ENCODE results near the gene USP2.

USP2 gene

DNA sequence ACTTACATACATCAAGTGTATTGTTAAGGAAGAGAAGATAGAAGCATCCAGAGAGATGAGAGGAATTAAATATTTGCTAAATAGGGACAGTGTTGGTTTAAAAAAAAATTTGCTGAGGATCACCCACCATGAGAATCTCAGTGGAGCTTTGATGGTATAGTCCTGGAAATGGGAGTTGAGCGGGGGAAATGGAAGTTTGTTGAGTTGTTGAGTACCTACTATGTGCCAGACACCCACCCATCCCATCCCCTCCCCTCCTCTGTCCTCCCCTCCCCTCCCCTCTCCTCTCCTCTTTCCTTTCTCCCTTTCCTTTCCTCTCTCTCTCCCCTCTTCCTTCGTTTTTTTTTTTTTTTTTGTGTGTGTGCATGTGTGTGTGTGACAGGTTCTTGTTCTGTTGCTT lies 30.3 kb downstream of the USP2 start:
- no peaks in the 10 kb centered on the region for H3K27me3 ChIP-seq (ENCODE audit: control insufficient read depth, insufficient read depth, low read length)
- H3K27ac ChIP-seq (ENCODE audit: low read depth, low read length), result no peak overlapping the region
- H3K4me1 ChIP-seq (ENCODE audit: control insufficient read depth, insufficient read depth, low read length), result no peaks in the 10 kb centered on the region
- H3K4me3 ChIP-seq (ENCODE audit: low read length), result no peak overlapping the region
- H3K9ac ChIP-seq (ENCODE audit: low read length), result no peak overlapping the region
- no peaks in the 10 kb centered on the region for H3K36me3 ChIP-seq (ENCODE audit: control insufficient read depth, insufficient read depth, low read length)

DNA sequence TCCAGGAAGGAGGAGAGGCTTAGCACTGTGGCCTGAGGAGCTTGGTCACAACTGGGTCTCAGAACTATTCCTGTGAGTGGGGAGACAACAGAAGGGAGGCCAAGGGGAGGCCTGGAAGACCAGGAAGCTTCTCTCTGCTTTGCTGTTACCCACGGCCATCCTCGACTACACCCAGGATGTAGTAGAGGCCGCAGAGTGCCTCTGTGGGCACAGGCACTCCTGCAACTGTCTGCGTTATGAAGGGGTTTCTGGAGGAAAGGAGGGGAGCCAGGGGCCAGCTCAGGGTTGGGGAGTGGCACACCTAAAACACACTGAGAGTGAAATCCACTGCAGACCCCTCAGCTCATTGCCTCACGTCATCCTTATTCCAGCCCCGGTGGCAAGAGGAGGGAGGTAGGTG lies 31.2 kb downstream of the USP2 start:
- Histone ChIP-seq H3K36me3 (ENCODE audit: control insufficient read depth, insufficient read depth, low read length) (no peaks in the 10 kb centered on the region), H3K9ac (ENCODE audit: low read length) (no peak overlapping the region), H3K27me3 (ENCODE audit: control insufficient read depth, insufficient read depth, low read length) (no peaks in the 10 kb centered on the region), H3K4me1 (ENCODE audit: control insufficient read depth, insufficient read depth, low read length) (no peaks in the 10 kb centered on the region), H3K4me3 (ENCODE audit: low read length) (no peak overlapping the region), H3K27ac (ENCODE audit: low read depth, low read length) (no peak overlapping the region)

DNA sequence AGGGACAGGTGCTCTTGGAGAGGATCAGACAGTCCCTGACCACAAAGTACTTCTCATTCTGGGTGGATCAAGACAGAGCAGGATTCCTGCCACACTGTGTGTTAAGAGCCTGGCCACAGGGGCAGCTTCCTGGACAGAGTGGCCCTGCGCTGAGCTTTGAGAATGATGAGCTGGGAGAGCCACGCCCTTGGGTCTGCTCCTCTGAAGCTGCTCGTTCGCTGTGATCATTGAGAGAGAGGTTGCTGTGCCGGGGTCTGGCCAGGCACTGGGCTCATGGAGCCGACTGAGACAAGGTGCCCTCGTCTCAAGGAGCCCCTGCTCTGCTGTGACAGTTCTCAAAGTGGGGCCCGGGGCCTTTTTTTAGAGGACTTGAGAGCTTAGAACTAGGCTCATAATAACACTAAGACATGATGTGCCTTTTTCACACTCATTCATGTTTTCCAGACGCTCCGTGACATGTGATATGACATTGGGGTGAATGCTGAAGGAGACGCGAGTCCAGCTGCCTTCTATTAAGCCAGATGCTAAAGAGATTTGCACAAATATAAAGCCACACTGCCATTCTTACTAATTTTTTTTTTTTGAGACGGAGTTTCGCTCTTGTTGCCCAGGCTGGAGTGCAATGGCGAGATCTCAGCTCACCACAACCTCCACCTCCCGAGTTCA lies 33.4 kb downstream of the USP2 start:
- Histone ChIP-seq H3K4me3 (ENCODE audit: low read length) (no peak overlapping the region), H3K9ac (ENCODE audit: low read length) (no peak overlapping the region), H3K27ac (ENCODE audit: low read depth, low read length) (no peak overlapping the region), H3K27me3 (ENCODE audit: control insufficient read depth, insufficient read depth, low read length) (peaks cover 8% of the 10 kb centered on the region), H3K36me3 (ENCODE audit: control insufficient read depth, insufficient read depth, low read length) (no peaks in the 10 kb centered on the region), H3K4me1 (ENCODE audit: control insufficient read depth, insufficient read depth, low read length) (no peaks in the 10 kb centered on the region)

DNA sequence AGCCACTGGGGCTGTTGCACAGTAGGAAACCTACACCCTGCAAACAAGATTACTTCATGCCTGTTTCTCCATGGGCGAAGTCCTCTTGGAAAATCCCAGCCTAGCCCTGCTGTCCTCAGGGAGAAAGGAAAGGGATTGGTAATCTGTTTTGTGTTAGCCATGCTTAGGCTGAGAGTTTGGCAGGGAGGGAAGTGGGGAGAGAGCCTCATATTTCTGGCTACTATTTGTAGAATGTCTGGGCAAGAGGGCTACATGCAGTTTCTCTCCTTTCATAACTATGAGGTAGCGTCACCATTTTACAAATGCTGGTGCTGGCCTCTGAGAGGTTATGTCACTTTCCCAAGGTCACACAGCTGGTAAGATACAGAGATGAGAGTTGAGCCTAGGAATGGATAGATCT lies 34.2 kb downstream of the USP2 start:
- Histone ChIP-seq H3K4me3 (ENCODE audit: low read length) (no peak overlapping the region), H3K4me1 (ENCODE audit: control insufficient read depth, insufficient read depth, low read length) (no peaks in the 10 kb centered on the region), H3K9ac (ENCODE audit: low read length) (no peak overlapping the region), H3K27ac (ENCODE audit: low read depth, low read length) (no peak overlapping the region), H3K27me3 (ENCODE audit: control insufficient read depth, insufficient read depth, low read length) (peaks cover 8% of the 10 kb centered on the region), H3K36me3 (ENCODE audit: control insufficient read depth, insufficient read depth, low read length) (no peaks in the 10 kb centered on the region)

DNA sequence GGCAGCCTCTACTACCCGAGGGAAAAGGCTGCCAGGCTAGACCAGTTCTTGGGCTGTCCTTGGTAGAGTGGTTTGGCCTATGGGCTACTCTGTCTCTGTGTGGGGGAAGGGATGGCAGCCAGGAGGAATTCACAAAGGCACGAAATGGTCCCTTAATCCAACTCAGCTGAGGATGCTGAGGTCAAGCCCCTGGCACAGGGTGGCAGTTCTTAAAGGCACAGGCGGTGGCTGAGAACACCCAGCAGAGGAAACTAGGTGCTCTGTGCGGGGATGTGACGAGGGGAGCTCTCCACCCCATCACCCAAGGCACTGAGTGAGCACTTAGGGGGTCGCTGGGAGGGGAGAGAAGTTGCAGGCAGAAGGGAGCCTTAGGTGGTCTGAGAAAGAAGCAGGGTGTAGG lies 34.9 kb downstream of the USP2 start, which contains the start of gene MFRP:
Gene MFRP, minus strand, starts transcription at position 101 of the 400 bp plus-strand sequence. CDS start 192 bp downstream, outside the sequence.
- peaks cover 8% of the 10 kb centered on the region for H3K27me3 ChIP-seq (ENCODE audit: control insufficient read depth, insufficient read depth, low read length)

DNA sequence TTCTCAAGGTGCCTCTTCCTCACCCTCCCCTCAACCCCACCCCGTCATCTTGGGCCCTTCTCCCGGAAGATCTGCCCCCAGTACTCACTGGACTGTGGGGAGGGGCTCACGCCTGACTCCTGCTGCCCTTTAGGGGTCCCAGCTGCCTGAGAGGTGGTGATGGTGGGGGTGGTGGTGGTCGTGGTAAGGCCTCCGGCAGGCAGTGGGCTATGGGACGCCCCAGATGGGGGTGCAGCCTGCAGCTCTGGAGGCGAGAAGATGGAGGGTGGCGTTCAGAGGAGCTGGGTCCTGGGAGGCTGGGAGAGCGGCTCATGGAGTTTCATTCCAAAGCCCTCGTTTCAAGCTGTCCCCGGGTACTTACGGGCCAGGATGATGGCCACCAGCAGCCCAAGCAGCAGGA lies 35.8 kb downstream of the USP2 start:
- Histone ChIP-seq H3K9ac (ENCODE audit: low read length) (no peak overlapping the region), H3K36me3 (ENCODE audit: control insufficient read depth, insufficient read depth, low read length) (no peaks in the 10 kb centered on the region), H3K4me3 (ENCODE audit: low read length) (no peak overlapping the region), H3K27me3 (ENCODE audit: control insufficient read depth, insufficient read depth, low read length) (peaks cover 16% of the 10 kb centered on the region), H3K27ac (ENCODE audit: low read depth, low read length) (no peak overlapping the region), H3K4me1 (ENCODE audit: control insufficient read depth, insufficient read depth, low read length) (peaks cover 6% of the 10 kb centered on the region)

More for the DNA sequence above, 34.9 kb downstream of the USP2 start, which contains the start of gene MFRP:
- Histone ChIP-seq H3K4me1 (ENCODE audit: control insufficient read depth, insufficient read depth, low read length) (no peaks in the 10 kb centered on the region), H3K27ac (ENCODE audit: low read depth, low read length) (no peak within 1 kb of the TSS), H3K36me3 (ENCODE audit: control insufficient read depth, insufficient read depth, low read length) (no peaks in the 10 kb centered on the region), H3K9ac (ENCODE audit: low read length) (no peak within 1 kb of the TSS), H3K4me3 (ENCODE audit: low read length) (no peak within 1 kb of the TSS)

DNA sequence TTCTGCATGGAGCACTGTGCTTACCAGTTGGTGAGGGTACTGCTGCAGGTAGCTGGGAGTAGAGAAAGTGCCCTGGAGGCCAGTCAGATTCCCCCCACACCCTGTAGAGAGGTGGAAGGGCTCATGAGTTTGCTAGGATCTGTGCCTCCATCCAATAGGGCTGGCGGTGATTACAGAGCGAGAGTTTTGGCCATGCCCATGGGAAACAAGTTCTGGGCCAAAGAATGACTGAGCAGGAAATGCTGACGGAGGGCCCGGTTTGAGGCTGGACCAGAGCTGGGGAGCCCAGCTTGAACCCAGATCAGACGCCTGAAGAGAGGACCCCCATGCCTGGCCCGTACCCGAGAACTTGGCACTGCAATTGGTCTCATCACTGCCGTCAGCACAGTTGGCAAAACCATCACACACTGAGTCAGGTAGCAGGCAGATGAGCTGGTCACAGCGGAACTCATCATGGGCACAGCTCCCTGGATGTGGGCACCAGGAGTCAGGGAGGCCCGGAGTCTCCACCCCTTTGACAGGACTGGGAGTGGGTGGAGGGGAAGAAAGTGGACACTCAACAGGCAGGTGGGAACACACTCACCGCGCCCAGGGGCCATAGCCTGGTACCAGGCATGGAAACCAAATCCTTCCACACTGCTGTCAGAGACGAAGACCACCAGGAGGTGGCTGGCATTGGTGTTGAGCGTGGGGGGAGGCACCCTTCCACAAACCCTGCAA lies 37.0 kb downstream of the USP2 start:
- H3K9ac ChIP-seq (ENCODE audit: low read length), result no peak overlapping the region
- H3K4me3 ChIP-seq (ENCODE audit: low read length), result no peak overlapping the region

DNA sequence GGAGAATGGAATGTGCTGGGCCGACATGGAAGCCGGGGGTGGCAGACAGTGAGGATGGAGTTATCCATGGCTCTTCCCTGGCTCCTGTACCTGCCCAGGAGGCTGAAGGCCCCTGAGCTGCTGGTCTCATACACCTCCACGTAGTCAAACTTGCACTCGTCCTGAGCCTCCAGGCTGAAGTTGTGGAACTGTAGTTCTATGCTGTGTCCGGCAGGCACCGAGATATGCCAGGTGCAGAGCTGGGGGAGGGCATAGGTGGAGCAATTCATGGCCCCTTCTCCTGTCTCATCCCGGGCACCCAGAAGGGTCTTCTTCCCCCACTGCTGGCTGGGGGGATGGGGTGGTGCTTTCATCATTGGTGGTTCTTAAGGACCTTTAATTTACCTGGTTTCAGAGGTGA lies 37.8 kb downstream of the USP2 start:
- Histone ChIP-seq H3K27ac (ENCODE audit: low read depth, low read length) (no peak overlapping the region), H3K9ac (ENCODE audit: low read length) (no peak overlapping the region), H3K4me1 (ENCODE audit: control insufficient read depth, insufficient read depth, low read length) (peaks cover 14% of the 10 kb centered on the region), H3K4me3 (ENCODE audit: low read length) (no peak overlapping the region), H3K27me3 (ENCODE audit: control insufficient read depth, insufficient read depth, low read length) (peaks cover 19% of the 10 kb centered on the region), H3K36me3 (ENCODE audit: control insufficient read depth, insufficient read depth, low read length) (no peaks in the 10 kb centered on the region)

More for the DNA sequence above, 37.0 kb downstream of the USP2 start:
- Histone ChIP-seq H3K36me3 (ENCODE audit: control insufficient read depth, insufficient read depth, low read length) (no peaks in the 10 kb centered on the region), H3K27ac (ENCODE audit: low read depth, low read length) (no peak overlapping the region), H3K4me1 (ENCODE audit: control insufficient read depth, insufficient read depth, low read length) (peaks cover 7% of the 10 kb centered on the region), H3K27me3 (ENCODE audit: control insufficient read depth, insufficient read depth, low read length) (peaks cover 19% of the 10 kb centered on the region)

DNA sequence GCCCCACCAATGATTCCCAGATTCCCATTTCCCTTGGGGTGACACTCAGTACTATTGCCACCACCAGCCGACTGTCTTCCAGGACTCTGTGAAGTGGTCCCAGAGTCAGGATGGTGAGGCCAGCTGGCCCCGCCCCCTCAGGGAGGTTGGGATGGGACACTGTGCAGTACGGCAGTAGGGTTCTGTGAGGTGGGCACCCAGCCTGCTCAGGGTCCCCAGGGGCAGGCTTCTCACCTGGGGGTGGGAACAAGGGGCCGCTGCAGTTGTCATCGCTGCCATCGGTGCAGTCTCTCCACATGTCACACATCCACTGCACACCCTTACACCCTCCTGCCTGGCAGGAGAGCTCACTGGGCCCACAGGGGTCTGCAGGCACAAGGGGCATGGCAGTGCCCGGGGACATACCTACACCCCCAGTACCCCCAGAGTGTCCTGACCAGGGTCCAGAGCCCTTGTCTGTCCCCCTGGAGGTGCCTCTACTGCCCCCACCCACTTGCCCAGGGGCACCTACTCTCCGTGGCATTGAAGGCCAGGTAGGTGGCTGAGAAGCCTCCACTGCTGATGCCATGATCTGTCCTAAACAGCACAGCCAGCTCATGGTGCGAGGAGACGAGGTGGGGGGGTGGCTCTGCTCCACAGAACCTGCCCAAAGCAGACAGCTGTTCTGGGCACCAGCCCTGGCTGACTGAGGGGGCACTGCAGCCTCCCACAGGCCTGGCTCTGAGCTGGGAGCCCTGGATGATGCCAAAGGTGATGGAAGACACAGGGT lies 38.9 kb downstream of the USP2 start:
- Histone ChIP-seq H3K4me1 (ENCODE audit: control insufficient read depth, insufficient read depth, low read length) (peaks cover 20% of the 10 kb centered on the region), H3K27ac (ENCODE audit: low read depth, low read length) (no peak overlapping the region), H3K36me3 (ENCODE audit: control insufficient read depth, insufficient read depth, low read length) (no peaks in the 10 kb centered on the region), H3K9ac (ENCODE audit: low read length) (no peak overlapping the region), H3K4me3 (ENCODE audit: low read length) (no peak overlapping the region), H3K27me3 (ENCODE audit: control insufficient read depth, insufficient read depth, low read length) (peaks cover 19% of the 10 kb centered on the region)

DNA sequence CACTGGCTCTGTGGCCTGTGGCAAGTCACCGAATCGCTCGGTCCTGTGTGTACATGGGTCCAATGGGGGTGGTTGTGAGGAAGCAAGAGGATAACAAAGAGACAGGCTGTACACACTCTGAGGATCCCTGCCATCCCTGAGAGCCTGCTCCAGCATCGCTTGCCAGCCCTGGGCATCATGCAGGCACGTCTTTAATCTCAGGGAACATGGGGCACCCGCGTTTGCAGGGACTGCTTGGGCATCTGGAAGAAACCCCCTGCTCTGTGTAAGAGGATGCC lies 39.5 kb downstream of the USP2 start:
- peaks cover 20% of the 10 kb centered on the region for H3K4me1 ChIP-seq (ENCODE audit: control insufficient read depth, insufficient read depth, low read length)
- H3K9ac ChIP-seq (ENCODE audit: low read length), result no peak overlapping the region
- peaks cover 19% of the 10 kb centered on the region for H3K27me3 ChIP-seq (ENCODE audit: control insufficient read depth, insufficient read depth, low read length)
- no peak overlapping the region for H3K27ac ChIP-seq (ENCODE audit: low read depth, low read length)
- no peak overlapping the region for H3K4me3 ChIP-seq (ENCODE audit: low read length)
- no peaks in the 10 kb centered on the region for H3K36me3 ChIP-seq (ENCODE audit: control insufficient read depth, insufficient read depth, low read length)

DNA sequence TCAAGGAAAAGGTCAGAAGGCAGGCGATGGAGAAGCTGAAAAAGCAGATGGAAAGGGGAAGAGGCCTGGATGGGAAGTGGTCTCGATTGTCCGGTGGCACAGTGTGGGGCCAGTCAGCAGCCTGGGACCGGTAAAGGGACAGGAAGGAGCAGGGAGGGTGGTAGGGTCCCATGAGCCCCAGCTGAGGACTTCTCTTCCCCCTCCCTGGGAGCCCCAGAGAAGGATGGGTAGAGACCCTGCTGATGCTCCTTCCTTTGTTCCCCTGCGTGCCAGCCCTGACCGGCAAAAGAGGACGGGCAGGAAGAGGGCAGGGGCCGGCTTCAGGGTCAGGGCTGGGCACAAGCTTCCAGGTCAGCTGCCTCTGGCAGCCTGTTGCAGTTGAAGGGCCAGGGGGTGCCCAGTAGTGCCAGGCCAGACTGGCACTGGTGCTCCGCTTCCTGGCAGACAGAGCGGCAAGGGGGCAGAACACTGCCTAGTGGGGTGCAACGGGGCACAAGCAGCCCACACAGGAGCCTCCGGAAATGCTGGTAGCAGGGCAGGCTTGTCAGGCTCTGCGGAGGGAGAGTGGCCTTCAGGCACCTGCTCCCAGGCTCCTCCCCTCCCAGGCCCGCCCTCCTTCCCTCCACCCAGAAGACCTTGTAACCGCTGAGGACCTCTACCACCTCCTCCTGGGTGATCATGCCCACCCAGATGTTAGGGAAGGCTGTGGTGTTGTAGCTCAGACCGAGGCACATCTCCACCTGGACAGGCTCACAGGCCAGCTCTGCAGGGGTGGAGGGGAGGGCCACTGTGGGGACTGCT lies 40.1 kb downstream of the USP2 start:
- Histone ChIP-seq H3K36me3 (ENCODE audit: control insufficient read depth, insufficient read depth, low read length) (no peaks in the 10 kb centered on the region), H3K4me3 (ENCODE audit: low read length) (peak overlapping the region; percentile 59), H3K27ac (ENCODE audit: low read depth, low read length) (peak overlapping the region; percentile 73), H3K4me1 (ENCODE audit: control insufficient read depth, insufficient read depth, low read length) (peaks cover 20% of the 10 kb centered on the region), H3K9ac (ENCODE audit: low read length) (no peak overlapping the region), H3K27me3 (ENCODE audit: control insufficient read depth, insufficient read depth, low read length) (peaks cover 19% of the 10 kb centered on the region)

Measured in rectal smooth muscle tissue (tissue), 1 donor.